ENCODE results near the gene SNX13.

The SNX13 gene

DNA sequence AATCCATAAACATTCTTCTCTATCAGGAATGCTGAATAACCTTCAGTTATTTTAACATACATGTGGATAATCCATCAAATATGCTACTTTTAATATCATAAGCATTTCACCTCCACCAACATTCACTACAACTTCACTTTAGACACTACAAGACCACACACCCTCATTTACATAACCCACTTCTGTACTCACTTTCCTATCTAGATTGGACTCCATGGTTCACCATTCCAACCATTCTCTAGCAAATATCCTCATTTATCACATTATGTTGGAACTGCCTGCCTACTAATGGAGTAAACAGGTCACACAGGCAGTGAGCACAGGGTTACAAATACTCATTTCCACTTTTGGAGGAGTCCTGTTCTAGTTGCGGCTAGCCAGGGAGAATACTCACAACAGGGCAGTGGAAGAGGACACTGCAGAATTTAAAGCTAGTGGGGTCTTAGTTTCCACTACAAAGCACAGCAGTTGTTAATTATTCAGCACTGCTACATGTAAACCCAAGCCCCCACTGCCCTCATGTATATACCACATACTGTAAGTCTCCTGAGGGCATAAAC is 18.4 kb downstream of the SNX13 start:
- Histone ChIP-seq H3K36me3 (ENCODE audit: insufficient read depth) (no peaks in the 10 kb centered on the region), H3K27me3 (ENCODE audit: insufficient read depth, low read depth) (no peaks in the 10 kb centered on the region), H2AFZ (ENCODE audit: low read depth) (no peak overlapping the region), H3K79me2 (ENCODE audit: insufficient read depth, low read depth) (peaks cover 63% of the 10 kb centered on the region), H3K27ac (no peak overlapping the region), H4K20me1 (ENCODE audit: insufficient read depth) (peaks cover 1% of the 10 kb centered on the region; the same call in 1 of the 2 replicates), H3K9ac (no peak overlapping the region), H3K4me1 (ENCODE audit: low read depth, poor library complexity, severe bottlenecking) (no peaks in the 10 kb centered on the region), H3K4me3 (IDR thresholded peaks at IDR 0.05; ENCODE audit: insufficient read depth, low read depth, low read length) (no peak overlapping the region), H3K4me2 (no peak overlapping the region)
- TF ChIP-seq, protein P1, sequence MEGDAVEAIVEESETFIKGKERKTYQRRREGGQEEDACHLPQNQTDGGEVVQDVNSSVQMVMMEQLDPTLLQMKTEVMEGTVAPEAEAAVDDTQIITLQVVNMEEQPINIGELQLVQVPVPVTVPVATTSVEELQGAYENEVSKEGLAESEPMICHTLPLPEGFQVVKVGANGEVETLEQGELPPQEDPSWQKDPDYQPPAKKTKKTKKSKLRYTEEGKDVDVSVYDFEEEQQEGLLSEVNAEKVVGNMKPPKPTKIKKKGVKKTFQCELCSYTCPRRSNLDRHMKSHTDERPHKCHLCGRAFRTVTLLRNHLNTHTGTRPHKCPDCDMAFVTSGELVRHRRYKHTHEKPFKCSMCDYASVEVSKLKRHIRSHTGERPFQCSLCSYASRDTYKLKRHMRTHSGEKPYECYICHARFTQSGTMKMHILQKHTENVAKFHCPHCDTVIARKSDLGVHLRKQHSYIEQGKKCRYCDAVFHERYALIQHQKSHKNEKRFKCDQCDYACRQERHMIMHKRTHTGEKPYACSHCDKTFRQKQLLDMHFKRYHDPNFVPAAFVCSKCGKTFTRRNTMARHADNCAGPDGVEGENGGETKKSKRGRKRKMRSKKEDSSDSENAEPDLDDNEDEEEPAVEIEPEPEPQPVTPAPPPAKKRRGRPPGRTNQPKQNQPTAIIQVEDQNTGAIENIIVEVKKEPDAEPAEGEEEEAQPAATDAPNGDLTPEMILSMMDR (conservative IDR thresholded peaks at IDR 0.05; ENCODE audit: low read depth, low read length): no peak

DNA sequence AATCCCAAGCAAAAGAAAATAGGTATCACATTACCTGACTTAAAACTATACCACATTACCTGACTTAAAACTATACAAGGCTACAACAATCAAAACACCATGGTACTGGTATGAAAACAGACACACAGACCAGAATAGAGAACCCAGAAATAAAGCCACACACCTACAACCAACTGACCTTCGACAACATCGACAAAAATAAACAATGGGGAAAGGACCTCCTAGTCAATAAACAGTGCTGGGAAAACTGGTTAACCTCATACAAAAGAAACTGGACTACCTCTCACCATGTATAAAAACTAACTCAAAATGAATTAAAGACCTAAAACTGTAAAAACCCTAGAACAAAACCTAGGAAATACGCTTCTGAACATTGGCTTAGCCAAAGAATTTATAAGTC is 22.5 kb downstream of the SNX13 start:
- Histone ChIP-seq H3K4me2 (no peak overlapping the region), H3K27ac (no peak overlapping the region), H3K79me2 (ENCODE audit: insufficient read depth, low read depth) (peaks cover 79% of the 10 kb centered on the region; the same call in 1 of the 2 replicates), H4K20me1 (ENCODE audit: insufficient read depth) (peaks cover 4% of the 10 kb centered on the region; the same call in 1 of the 2 replicates), H3K36me3 (ENCODE audit: insufficient read depth) (no peaks in the 10 kb centered on the region), H2AFZ (ENCODE audit: low read depth) (no peak overlapping the region), H3K9ac (no peak overlapping the region), H3K27me3 (ENCODE audit: insufficient read depth, low read depth) (no peaks in the 10 kb centered on the region), H3K4me1 (ENCODE audit: low read depth, poor library complexity, severe bottlenecking) (peaks cover 12% of the 10 kb centered on the region), H3K4me3 (IDR thresholded peaks at IDR 0.05; ENCODE audit: insufficient read depth, low read depth, low read length) (no peak overlapping the region)
- TF ChIP-seq, protein P1 (conservative IDR thresholded peaks at IDR 0.05; ENCODE audit: low read depth, low read length): no peak

DNA sequence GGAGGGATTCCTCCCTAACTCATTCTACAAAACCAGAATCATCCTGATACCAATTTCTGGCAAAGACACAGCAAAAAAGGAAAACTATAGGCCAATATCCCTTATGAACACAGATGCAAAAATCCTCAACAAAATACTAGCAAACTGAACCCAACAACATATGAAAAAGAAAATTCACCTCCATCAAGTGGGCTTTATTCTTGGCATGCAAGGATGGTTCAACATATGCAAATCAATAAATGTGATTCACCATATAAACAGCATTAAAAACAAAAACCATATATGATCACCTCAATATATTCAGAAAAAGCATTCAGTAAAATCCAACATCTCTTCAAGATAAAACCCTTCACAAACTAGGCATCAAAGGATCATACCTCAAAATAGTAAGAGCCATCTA is 23.5 kb downstream of the SNX13 start:
- Histone ChIP-seq H3K4me1 (ENCODE audit: low read depth, poor library complexity, severe bottlenecking) (peaks cover 12% of the 10 kb centered on the region), H3K4me3 (IDR thresholded peaks at IDR 0.05; ENCODE audit: insufficient read depth, low read depth, low read length) (no peak overlapping the region), H3K27ac (no peak overlapping the region), H3K4me2 (no peak overlapping the region), H2AFZ (ENCODE audit: low read depth) (no peak overlapping the region), H4K20me1 (ENCODE audit: insufficient read depth) (peaks cover 4% of the 10 kb centered on the region; the same call in 1 of the 2 replicates), H3K27me3 (ENCODE audit: insufficient read depth, low read depth) (no peaks in the 10 kb centered on the region), H3K9ac (no peak overlapping the region), H3K36me3 (ENCODE audit: insufficient read depth) (no peaks in the 10 kb centered on the region), H3K79me2 (ENCODE audit: insufficient read depth, low read depth) (peaks cover 81% of the 10 kb centered on the region; the same call in 1 of the 2 replicates)
- TF ChIP-seq, protein P1 (conservative IDR thresholded peaks at IDR 0.05; ENCODE audit: low read depth, low read length): no peak

- Histone ChIP-seq H3K27me3 (ENCODE audit: insufficient read depth, low read depth) (no peaks in the 10 kb centered on the region), H3K9ac (no peak overlapping the region), H3K79me2 (ENCODE audit: insufficient read depth, low read depth) (peaks cover 79% of the 10 kb centered on the region; the same call in 1 of the 2 replicates)
Measured at GRCh38 chr7:17915796-17916195, 24.5 kb downstream of the SNX13 start.

More at GRCh38 chr7:17915796-17916195, 24.5 kb downstream of the SNX13 start:
- Histone ChIP-seq H3K4me3 (IDR thresholded peaks at IDR 0.05; ENCODE audit: insufficient read depth, low read depth, low read length) (no peak overlapping the region), H3K4me1 (ENCODE audit: low read depth, poor library complexity, severe bottlenecking) (peaks cover 12% of the 10 kb centered on the region), H3K4me2 (no peak overlapping the region), H3K27ac (no peak overlapping the region), H4K20me1 (ENCODE audit: insufficient read depth) (peaks cover 4% of the 10 kb centered on the region; the same call in 1 of the 2 replicates), H2AFZ (ENCODE audit: low read depth) (no peak overlapping the region), H3K36me3 (ENCODE audit: insufficient read depth) (no peaks in the 10 kb centered on the region)
- TF ChIP-seq, protein P1 (conservative IDR thresholded peaks at IDR 0.05; ENCODE audit: low read depth, low read length): no peak

Measured in KMS-11 (cell line).